Cardiac muscle cell (in vitro differentiated cells and primary cell): ENCODE measurements around the gene RSU1. TPM values are rescaled to one million over a fixed set of nuclear protein-coding genes. Genes with fewer than 3 reads are reported as not detected.

Experiments used
- DNase-seq, 2 donors: peaks; one replicate each; pipeline versions ENCODE4 v3.0.0 to v3.0.0-alpha.2; 2010 to 2017; ENCODE audit warnings: low read depth in 1 of 2, low spot score in 1 of 2
- H3K27ac ChIP-seq: fragments of 200-600 bp; sonication (generic); 2 replicates; pipeline ENCODE4 v1.5.1; 2016
- H3K27me3 ChIP-seq: fragments of 200-600 bp; sonication (generic); 2 replicates; pipeline ENCODE4 v1.6.0; 2016; ENCODE audit warnings: control low read depth
- H3K36me3 ChIP-seq: fragments of 200-600 bp; sonication (generic); 2 replicates; pipeline ENCODE4 v1.5.1; 2016; ENCODE audit warnings: control low read depth
- H3K4me1 ChIP-seq: fragments of 200-600 bp; sonication (generic); 2 replicates; pipeline ENCODE4 v1.8.1; 2017; ENCODE audit warnings: low read depth, mild to moderate bottlenecking, mixed run types
- H3K4me3 ChIP-seq: fragments of 200-600 bp; sonication (generic); 2 replicates; pipeline ENCODE4 v1.5.1; 2016; ENCODE audit warnings: mild to moderate bottlenecking
- H3K9me3 ChIP-seq: fragments of 200-600 bp; sonication (generic); 2 replicates; pipeline ENCODE4 v1.5.1; 2017; ENCODE audit warnings: low read depth, mild to moderate bottlenecking, control low read depth
- polyA plus RNA-seq: library from polyadenylated mRNA; unstranded; fragments of >200 nt; fragmentation: Nextera tagmentation; extraction: Ambion mirVana; gene quantifications from 2 replicates; pipeline ENCODE4 v1.2.1, GENCODE V29; 2016
- total RNA-seq: library from RNA; depleted of rRNA; stranded (reverse); fragments of >200 nt; gene quantifications from 2 replicates; pipeline ENCODE4 v1.2.3, GENCODE V29; 2016
- TF ChIP-seq, protein P1 (sequence below): IDR thresholded peaks from 2 replicates; pipeline ENCODE4 v1.5.1; 2012; ENCODE audit warnings: low read depth, mild to moderate bottlenecking, low read length

RSU1 gene
- total and polyA plus RNA-seq, 2 experiments from 2014 or later: 18.4 to 69.7 TPM

DNA sequence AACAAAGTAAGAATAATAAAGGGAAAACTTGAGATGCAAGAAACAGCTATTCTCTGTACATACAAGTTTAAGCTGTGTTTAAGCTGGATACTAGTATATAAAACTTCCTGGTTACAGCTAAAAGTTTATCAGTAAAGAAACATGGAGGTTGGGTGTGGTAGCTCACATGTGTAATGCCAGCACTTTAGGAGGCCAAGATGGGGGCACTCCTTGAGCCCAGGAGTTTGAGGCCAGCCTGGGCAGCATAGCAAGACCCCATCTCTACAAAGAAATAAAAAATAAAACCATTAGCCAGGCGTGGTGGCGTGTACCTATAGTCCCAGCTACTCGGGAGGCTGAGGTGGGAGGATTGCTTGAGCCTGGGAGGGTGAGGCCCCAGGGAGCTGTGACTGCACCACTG, 3.2 kb downstream of the RSU1 start:
- Histone ChIP-seq H3K4me3 (no peak overlapping the region), H3K27me3 (no peaks in the 10 kb centered on the region), H3K4me1 (peaks cover 10% of the 10 kb centered on the region), H3K27ac (no peak overlapping the region), H3K9me3 (no peaks in the 10 kb centered on the region), H3K36me3 (no peaks in the 10 kb centered on the region)
- TF ChIP-seq, protein P1, sequence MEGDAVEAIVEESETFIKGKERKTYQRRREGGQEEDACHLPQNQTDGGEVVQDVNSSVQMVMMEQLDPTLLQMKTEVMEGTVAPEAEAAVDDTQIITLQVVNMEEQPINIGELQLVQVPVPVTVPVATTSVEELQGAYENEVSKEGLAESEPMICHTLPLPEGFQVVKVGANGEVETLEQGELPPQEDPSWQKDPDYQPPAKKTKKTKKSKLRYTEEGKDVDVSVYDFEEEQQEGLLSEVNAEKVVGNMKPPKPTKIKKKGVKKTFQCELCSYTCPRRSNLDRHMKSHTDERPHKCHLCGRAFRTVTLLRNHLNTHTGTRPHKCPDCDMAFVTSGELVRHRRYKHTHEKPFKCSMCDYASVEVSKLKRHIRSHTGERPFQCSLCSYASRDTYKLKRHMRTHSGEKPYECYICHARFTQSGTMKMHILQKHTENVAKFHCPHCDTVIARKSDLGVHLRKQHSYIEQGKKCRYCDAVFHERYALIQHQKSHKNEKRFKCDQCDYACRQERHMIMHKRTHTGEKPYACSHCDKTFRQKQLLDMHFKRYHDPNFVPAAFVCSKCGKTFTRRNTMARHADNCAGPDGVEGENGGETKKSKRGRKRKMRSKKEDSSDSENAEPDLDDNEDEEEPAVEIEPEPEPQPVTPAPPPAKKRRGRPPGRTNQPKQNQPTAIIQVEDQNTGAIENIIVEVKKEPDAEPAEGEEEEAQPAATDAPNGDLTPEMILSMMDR: no peak
- no peak for DNase-seq

DNA sequence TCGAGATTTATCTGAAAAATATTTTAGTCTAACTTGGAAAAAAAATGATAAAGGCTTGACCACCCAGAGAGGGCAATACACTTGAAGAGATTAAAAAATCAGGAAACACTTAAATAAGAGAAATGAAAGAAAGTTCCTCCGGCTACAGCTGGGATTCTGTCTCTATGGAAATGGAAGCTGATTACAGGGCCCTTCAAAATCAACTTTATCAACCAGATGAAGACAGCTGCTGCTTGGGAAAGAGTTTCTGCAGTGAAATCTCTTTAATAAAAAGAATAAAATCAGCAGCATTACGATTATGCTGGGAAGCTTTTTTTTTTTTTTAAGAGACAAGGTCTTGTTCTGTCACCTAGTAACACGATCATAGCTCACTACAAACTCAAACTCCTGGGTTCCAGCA, 4.5 kb downstream of the RSU1 start:
- no peak overlapping the region for H3K27ac ChIP-seq
- no peak for DNase-seq

DNA sequence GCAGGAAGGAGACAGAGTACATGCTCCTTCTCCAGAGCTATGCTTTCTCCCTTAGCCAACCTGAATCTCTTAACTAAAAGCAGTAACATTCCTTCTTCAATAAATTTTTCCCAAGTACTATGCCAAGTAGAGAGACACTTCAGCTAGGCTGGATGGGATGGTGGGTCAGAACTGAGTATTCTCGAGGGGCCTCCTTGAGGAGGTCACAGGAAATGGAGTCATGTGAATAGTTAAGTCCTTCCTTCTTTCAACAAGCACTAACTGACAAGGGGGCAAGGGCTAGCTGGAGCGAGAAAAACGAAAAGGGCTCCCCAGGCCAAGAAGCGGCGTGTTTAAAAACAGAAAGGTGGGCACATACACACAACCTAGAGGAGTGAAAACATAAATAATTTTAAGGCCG, 5.5 kb downstream of the RSU1 start:
- DNase-seq: no peak
- peaks cover 7% of the 10 kb centered on the region for H3K4me1 ChIP-seq
- TF ChIP-seq, protein P1: no peak
- H3K27me3 ChIP-seq: no peaks in the 10 kb centered on the region
- no peaks in the 10 kb centered on the region for H3K9me3 ChIP-seq
- H3K4me3 ChIP-seq: no peak overlapping the region
- H3K27ac ChIP-seq: no peak overlapping the region
- no peaks in the 10 kb centered on the region for H3K36me3 ChIP-seq

More for the DNA sequence above, 4.5 kb downstream of the RSU1 start:
- Histone ChIP-seq H3K27me3 (no peaks in the 10 kb centered on the region), H3K9me3 (no peaks in the 10 kb centered on the region), H3K4me3 (no peak overlapping the region), H3K4me1 (peaks cover 7% of the 10 kb centered on the region), H3K36me3 (no peaks in the 10 kb centered on the region)
- TF ChIP-seq, protein P1: no peak

DNA sequence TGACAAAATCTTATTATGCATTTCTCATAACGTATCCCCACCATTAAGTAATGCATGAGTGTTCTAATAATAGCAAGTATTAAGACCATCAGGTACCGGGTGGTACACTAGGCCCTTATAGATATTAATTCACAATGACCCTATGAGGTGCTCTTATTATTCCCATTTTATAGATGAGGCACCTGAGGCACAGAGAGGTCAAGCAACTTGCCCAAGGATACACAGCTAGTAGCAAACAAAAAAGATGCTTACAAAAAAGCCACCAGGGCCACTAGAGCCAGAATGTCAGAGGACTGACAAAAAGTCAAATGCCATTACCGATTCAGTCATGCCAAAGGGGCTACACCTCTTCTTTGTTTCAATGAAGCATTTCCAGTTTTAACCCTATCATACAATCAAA, 5.9 kb downstream of the RSU1 start:
- Histone ChIP-seq H3K9me3 (no peaks in the 10 kb centered on the region), H3K27ac (no peak overlapping the region), H3K4me1 (peaks cover 3% of the 10 kb centered on the region), H3K27me3 (no peaks in the 10 kb centered on the region), H3K36me3 (no peaks in the 10 kb centered on the region), H3K4me3 (no peak overlapping the region)
- TF ChIP-seq, protein P1: no peak
- DNase-seq: no peak

DNA sequence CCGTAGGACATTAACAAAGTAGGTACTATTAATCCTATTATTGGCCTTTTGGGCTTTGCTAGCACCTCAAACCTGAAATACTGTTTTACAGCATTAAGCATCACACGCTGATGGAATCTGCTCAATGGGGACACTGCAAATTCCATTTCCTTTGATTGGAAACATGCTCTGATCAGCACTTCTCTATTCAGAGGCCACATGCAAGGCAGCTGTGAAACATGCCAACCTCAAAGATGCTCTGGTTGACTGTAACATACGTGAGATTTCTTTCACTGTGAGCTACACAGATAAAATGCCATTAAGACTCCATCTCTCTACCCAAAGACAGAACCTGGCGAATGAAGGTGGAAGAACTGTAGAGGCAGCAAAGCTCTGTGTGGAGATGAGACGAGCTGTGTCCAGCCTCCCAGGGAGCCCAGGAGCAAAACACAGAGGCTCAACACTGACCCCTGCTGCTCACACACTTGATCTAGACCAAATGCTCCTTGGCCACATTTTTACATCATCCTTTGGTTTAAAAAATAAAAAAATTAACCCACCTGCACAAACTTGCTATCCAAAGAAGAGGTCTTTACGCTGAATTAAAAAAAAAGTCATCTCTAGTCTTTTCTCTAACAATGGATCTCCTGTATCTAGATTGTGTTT, 8.0 kb downstream of the RSU1 start:
- H3K36me3 ChIP-seq: no peaks in the 10 kb centered on the region
- DNase-seq: peak; percentile 28 to 68

More for the DNA sequence above, 8.0 kb downstream of the RSU1 start:
- no peak overlapping the region for H3K27ac ChIP-seq
- TF ChIP-seq, protein P1: peak; percentile 70
- H3K4me1 ChIP-seq: no peaks in the 10 kb centered on the region
- no peak overlapping the region for H3K4me3 ChIP-seq
- H3K9me3 ChIP-seq: no peaks in the 10 kb centered on the region
- H3K27me3 ChIP-seq: no peaks in the 10 kb centered on the region
